Measurements from ENCODE around the gene UNC13D. TPM values are rescaled to one million over a fixed set of nuclear protein-coding genes. Genes with fewer than 3 reads are reported as not detected.

The UNC13D gene
- total RNA-seq, 2 donors from 2014 or later, result 6.3 to 6.4 TPM

- H3K9me3 ChIP-seq (ENCODE audit: control insufficient read depth, low read length), result no peaks in the 10 kb centered on the region
- H3K36me3 ChIP-seq (ENCODE audit: control insufficient read depth, insufficient read depth, low read length), result no peaks in the 10 kb centered on the region
- Mint-ChIP-seq H3K9me3 (no peaks in the 10 kb centered on the region), H3K27me3 (ENCODE audit: insufficient read depth) (peaks cover 45% of the 10 kb centered on the region), H3K27ac (no peak overlapping the region), H3K4me3 (no peak overlapping the region), H3K36me3 (ENCODE audit: low read depth) (no peaks in the 10 kb centered on the region), H3K4me1 (peaks cover 4% of the 10 kb centered on the region)
- WGBS, 2 experiments (ENCODE audit: insufficient coverage in 1 of 2, insufficient read length in 1 of 2), result 92 to 95% methylated on average over 11 to 15 of the region's 15 CpGs
- no peak overlapping the region for H3K9ac ChIP-seq (ENCODE audit: extremely low read depth, low read length, poor library complexity, severe bottlenecking)
- DNase-seq, result no peak
- TF ChIP-seq CTCF (conservative IDR thresholded peaks at IDR 0.05), result no peak
- H3K27me3 ChIP-seq (ENCODE audit: control insufficient read depth, insufficient read depth, low read length, poor library complexity, severe bottlenecking), result peaks cover 34% of the 10 kb centered on the region
- H3K4me1 ChIP-seq (ENCODE audit: control insufficient read depth, insufficient read depth, low read length), result no peaks in the 10 kb centered on the region
- H3K27ac ChIP-seq (ENCODE audit: low read depth, low read length), result no peak overlapping the region
- no peak overlapping the region for H3K4me3 ChIP-seq (ENCODE audit: low read length)
These were observed 37.7 kb upstream of the UNC13D start for GRCh38 chr17:75881678-75882454.

GRCh38 chr17:75880266-75880665 lies 36.1 kb upstream of the UNC13D start:
- Histone ChIP-seq H3K27ac (ENCODE audit: low read depth, low read length) (no peak overlapping the region), H3K9me3 (ENCODE audit: control insufficient read depth, low read length) (no peaks in the 10 kb centered on the region), H3K36me3 (ENCODE audit: control insufficient read depth, insufficient read depth, low read length) (no peaks in the 10 kb centered on the region), H3K27me3 (ENCODE audit: control insufficient read depth, insufficient read depth, low read length, poor library complexity, severe bottlenecking) (peaks cover 39% of the 10 kb centered on the region), H3K4me1 (ENCODE audit: control insufficient read depth, insufficient read depth, low read length) (no peaks in the 10 kb centered on the region), H3K9ac (ENCODE audit: extremely low read depth, low read length, poor library complexity, severe bottlenecking) (no peak overlapping the region), H3K4me3 (ENCODE audit: low read length) (no peak overlapping the region)
- Mint-ChIP-seq H3K4me3 (no peak overlapping the region), H3K36me3 (ENCODE audit: low read depth) (no peaks in the 10 kb centered on the region), H3K27me3 (ENCODE audit: insufficient read depth) (peaks cover 50% of the 10 kb centered on the region), H3K4me1 (peaks cover 10% of the 10 kb centered on the region), H3K9me3 (no peaks in the 10 kb centered on the region), H3K27ac (no peak overlapping the region)
- TF ChIP-seq CTCF (conservative IDR thresholded peaks at IDR 0.05), result no peak
- DNase-seq, result no peak
- WGBS, 2 experiments (ENCODE audit: insufficient coverage in 1 of 2, insufficient read length in 1 of 2), result 76 to 81% methylated on average over 6 to 7 of the region's 7 CpGs

GRCh38 chr17:75878174-75878998 lies 34.2 kb upstream of the UNC13D start, which contains the start of gene TRIM47:
TSS of gene TRIM47 (minus strand) at chr17:75878581. CDS start at chr17:75878548, 33 bp downstream.
- H3K27me3 Mint-ChIP-seq (ENCODE audit: insufficient read depth), result peaks cover 50% of the 10 kb centered on the region
- Histone ChIP-seq H3K4me1 (ENCODE audit: control insufficient read depth, insufficient read depth, low read length) (no peaks in the 10 kb centered on the region), H3K36me3 (ENCODE audit: control insufficient read depth, insufficient read depth, low read length) (no peaks in the 10 kb centered on the region), H3K27ac (ENCODE audit: low read depth, low read length) (no peak within 1 kb of the TSS), H3K9me3 (ENCODE audit: control insufficient read depth, low read length) (no peaks in the 10 kb centered on the region), H3K27me3 (ENCODE audit: control insufficient read depth, insufficient read depth, low read length, poor library complexity, severe bottlenecking) (peaks cover 39% of the 10 kb centered on the region), H3K9ac (ENCODE audit: extremely low read depth, low read length, poor library complexity, severe bottlenecking) (no peak within 1 kb of the TSS), H3K4me3 (ENCODE audit: low read length) (no peak within 1 kb of the TSS)
- no peak within 1 kb of the TSS for H3K27ac Mint-ChIP-seq
- H3K4me3 Mint-ChIP-seq, result peak within 1 kb of the TSS; percentile 52
- peak; percentile 87 for DNase-seq
- TF ChIP-seq CTCF (conservative IDR thresholded peaks at IDR 0.05), result peak; percentile 29
- no peaks in the 10 kb centered on the region for H3K9me3 Mint-ChIP-seq
- 8 to 13% methylated on average over 31 to 87 of the region's 87 CpGs for WGBS, 2 experiments (ENCODE audit: insufficient coverage in 1 of 2, insufficient read length in 1 of 2)
- no peaks in the 10 kb centered on the region for H3K36me3 Mint-ChIP-seq (ENCODE audit: low read depth)
- H3K4me1 Mint-ChIP-seq, result peaks cover 10% of the 10 kb centered on the region

All from endodermal cell (in vitro differentiated cells).